IMR-90 (cell line): ENCODE data around the gene SART1.

Source experiments
- BHLHE40 ChIP-seq: fragments of 150-350 bp; IDR thresholded peaks from 2 replicates; pipeline ENCODE4 v1.6.1; 2016; ENCODE audit warnings: mild to moderate bottlenecking, low read depth, low read length
- CEBPB ChIP-seq: IDR thresholded peaks from 2 replicates; pipeline ENCODE4 v1.6.1; 2012; ENCODE audit warnings: low read depth, low read length, improper control_type of control experiment
- CHD1 ChIP-seq: IDR thresholded peaks from 2 replicates; pipeline ENCODE4 v1.6.1; 2012; ENCODE audit warnings: low read depth, low read length, improper control_type of control experiment
- FOS ChIP-seq: fragments of 150-350 bp; IDR thresholded peaks from 2 replicates; pipeline ENCODE4 v1.6.1; 2016; ENCODE audit warnings: low read depth, low read length
- MAZ ChIP-seq: IDR thresholded peaks from 2 replicates; pipeline ENCODE4 v1.6.1; 2012; ENCODE audit warnings: low read depth, mild to moderate bottlenecking, low read length, improper control_type of control experiment, moderate library complexity, borderline replicate concordance
- MXI1 ChIP-seq: IDR thresholded peaks from 2 replicates; pipeline ENCODE4 v1.6.1; 2012; ENCODE audit warnings: low read depth, mild to moderate bottlenecking, low read length, moderate library complexity, borderline replicate concordance
- NFE2L2 ChIP-seq: fragments of 150-350 bp; IDR thresholded peaks from 2 replicates; pipeline ENCODE4 v1.6.1; 2016; ENCODE audit warnings: low read depth, mild to moderate bottlenecking, low read length
- POLR2A ChIP-seq: IDR thresholded peaks from 2 replicates; pipeline ENCODE4 v1.6.1; 2012; ENCODE audit warnings: mild to moderate bottlenecking, low read depth, low read length
- RAD21 ChIP-seq: IDR thresholded peaks from 2 replicates; pipeline ENCODE4 v1.6.1; 2012; ENCODE audit warnings: low read length, improper control_type of control experiment
- RCOR1 ChIP-seq: IDR thresholded peaks from 2 replicates; pipeline ENCODE4 v1.6.1; 2012; ENCODE audit warnings: mild to moderate bottlenecking, low read length, improper control_type of control experiment; ENCODE audit not compliant: insufficient replicate concordance
- RFX5 ChIP-seq: IDR thresholded peaks from 2 replicates; pipeline ENCODE4 v1.8.0; 2012; ENCODE audit warnings: low read depth, mild to moderate bottlenecking, low read length, moderate library complexity
- TF ChIP-seq, protein P1 (sequence below): conservative IDR thresholded peaks from 2 replicates; pipeline ENCODE4 v1.5.1; 2012; ENCODE audit warnings: mild to moderate bottlenecking, low read depth, low read length, improper control_type of control experiment
- TF ChIP-seq, protein P2 (sequence below): fragments of 150-350 bp; IDR thresholded peaks from 2 replicates; pipeline ENCODE4 v1.6.1; 2016; ENCODE audit warnings: low read depth, mild to moderate bottlenecking, low read length, moderate library complexity, borderline replicate concordance
- TF ChIP-seq, protein P3 (sequence below): fragments of 150-350 bp; IDR thresholded peaks from 2 replicates; pipeline ENCODE4 v1.6.1; 2017; ENCODE audit warnings: mild to moderate bottlenecking, antibody characterized with exemption, low read length, low read depth

DNA sequence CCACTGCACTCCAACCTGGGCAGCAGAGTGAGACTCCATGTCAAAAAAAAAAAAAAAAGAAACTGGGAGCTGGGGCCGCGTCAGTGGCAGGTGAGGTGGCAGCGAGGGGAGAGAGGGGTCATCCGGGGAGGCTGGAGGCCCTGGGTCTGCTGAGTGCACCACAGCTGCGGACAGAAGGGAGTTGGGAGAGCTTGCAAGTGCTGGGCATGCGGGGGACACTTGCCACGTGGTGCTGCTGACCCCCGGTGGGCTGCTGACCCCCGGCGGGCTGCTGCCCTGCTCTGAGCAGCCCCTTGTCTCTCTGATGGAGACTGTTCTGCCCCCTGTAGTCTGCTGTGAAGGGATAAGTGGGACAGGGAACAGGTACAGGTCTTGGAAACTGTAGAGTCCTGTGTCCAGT, 39.7 kb upstream of the SART1 start:
- TF ChIP-seq, protein P1, sequence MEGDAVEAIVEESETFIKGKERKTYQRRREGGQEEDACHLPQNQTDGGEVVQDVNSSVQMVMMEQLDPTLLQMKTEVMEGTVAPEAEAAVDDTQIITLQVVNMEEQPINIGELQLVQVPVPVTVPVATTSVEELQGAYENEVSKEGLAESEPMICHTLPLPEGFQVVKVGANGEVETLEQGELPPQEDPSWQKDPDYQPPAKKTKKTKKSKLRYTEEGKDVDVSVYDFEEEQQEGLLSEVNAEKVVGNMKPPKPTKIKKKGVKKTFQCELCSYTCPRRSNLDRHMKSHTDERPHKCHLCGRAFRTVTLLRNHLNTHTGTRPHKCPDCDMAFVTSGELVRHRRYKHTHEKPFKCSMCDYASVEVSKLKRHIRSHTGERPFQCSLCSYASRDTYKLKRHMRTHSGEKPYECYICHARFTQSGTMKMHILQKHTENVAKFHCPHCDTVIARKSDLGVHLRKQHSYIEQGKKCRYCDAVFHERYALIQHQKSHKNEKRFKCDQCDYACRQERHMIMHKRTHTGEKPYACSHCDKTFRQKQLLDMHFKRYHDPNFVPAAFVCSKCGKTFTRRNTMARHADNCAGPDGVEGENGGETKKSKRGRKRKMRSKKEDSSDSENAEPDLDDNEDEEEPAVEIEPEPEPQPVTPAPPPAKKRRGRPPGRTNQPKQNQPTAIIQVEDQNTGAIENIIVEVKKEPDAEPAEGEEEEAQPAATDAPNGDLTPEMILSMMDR = no peak
- TF ChIP-seq, protein P2, sequence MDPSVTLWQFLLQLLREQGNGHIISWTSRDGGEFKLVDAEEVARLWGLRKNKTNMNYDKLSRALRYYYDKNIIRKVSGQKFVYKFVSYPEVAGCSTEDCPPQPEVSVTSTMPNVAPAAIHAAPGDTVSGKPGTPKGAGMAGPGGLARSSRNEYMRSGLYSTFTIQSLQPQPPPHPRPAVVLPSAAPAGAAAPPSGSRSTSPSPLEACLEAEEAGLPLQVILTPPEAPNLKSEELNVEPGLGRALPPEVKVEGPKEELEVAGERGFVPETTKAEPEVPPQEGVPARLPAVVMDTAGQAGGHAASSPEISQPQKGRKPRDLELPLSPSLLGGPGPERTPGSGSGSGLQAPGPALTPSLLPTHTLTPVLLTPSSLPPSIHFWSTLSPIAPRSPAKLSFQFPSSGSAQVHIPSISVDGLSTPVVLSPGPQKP = no peak
- no peak for TF ChIP-seq POLR2A
- no peak for TF ChIP-seq CEBPB
- TF ChIP-seq CHD1 = no peak
- TF ChIP-seq RAD21 = no peak
- no peak for TF ChIP-seq MXI1
- TF ChIP-seq RFX5 = no peak
- TF ChIP-seq, protein P3, sequence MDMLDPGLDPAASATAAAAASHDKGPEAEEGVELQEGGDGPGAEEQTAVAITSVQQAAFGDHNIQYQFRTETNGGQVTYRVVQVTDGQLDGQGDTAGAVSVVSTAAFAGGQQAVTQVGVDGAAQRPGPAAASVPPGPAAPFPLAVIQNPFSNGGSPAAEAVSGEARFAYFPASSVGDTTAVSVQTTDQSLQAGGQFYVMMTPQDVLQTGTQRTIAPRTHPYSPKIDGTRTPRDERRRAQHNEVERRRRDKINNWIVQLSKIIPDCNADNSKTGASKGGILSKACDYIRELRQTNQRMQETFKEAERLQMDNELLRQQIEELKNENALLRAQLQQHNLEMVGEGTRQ = no peak
- TF ChIP-seq MAZ = no peak
- TF ChIP-seq RCOR1 = no peak
- no peak for TF ChIP-seq NFE2L2
- TF ChIP-seq BHLHE40 = no peak
- no peak for TF ChIP-seq FOS
